GM10847 (cell line): ENCODE data around the gene CUX1.

Experiments used
- POLR2A ChIP-seq: IDR thresholded peaks from 2 replicates; pipeline ENCODE4 v1.6.1; 2011; ENCODE audit not compliant: insufficient read length; ENCODE audit errors: extremely low read depth

Gene CUX1

GRCh38 chr7:102306916-102307677, 489.7 kb downstream of the CUX1 start:
- TF ChIP-seq POLR2A = peak; percentile 41

DNA sequence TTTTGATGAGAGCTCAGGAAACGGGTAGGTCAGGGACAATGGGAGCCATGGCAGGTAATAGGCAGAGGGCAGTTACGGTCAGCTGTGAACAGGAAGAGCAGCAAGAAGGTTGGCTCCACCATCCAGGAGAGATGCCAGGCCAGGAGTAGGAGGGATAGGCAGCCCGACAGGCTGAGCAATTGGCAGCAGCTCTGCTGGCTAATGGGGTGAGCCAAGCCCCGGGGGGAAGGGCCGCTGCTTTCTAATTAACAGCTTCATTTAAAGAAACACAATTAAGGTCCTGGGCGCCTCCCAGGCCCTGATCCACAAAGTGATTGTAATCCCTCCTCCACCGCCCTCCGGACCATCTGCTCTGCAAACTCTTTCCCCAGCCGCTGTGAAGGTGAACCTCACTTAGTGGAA, 493.0 kb downstream of the CUX1 start:
- TF ChIP-seq POLR2A = no peak

DNA sequence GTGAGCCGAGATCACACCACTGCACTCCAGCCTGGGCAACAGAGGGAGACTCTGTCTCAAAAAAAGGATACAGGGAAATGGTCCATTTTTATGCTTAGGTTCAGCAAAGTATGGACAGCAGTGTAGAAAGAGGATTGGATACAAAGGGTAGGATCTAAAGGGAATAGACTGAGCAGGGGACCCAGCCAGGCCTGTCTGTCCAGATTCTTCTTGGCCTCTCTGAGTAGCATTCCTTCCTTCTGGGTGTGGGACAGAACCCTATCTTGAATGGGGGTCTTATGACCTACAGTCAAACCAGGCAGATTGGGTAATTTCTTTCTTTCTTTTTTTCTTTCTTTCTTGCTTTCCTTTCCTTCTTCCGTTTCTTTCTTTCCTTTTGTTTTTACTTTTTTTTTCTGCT, 494.9 kb downstream of the CUX1 start:
- TF ChIP-seq POLR2A = no peak

GRCh38 chr7:102313997-102314780, 496.8 kb downstream of the CUX1 start:
- no peak for TF ChIP-seq POLR2A

DNA sequence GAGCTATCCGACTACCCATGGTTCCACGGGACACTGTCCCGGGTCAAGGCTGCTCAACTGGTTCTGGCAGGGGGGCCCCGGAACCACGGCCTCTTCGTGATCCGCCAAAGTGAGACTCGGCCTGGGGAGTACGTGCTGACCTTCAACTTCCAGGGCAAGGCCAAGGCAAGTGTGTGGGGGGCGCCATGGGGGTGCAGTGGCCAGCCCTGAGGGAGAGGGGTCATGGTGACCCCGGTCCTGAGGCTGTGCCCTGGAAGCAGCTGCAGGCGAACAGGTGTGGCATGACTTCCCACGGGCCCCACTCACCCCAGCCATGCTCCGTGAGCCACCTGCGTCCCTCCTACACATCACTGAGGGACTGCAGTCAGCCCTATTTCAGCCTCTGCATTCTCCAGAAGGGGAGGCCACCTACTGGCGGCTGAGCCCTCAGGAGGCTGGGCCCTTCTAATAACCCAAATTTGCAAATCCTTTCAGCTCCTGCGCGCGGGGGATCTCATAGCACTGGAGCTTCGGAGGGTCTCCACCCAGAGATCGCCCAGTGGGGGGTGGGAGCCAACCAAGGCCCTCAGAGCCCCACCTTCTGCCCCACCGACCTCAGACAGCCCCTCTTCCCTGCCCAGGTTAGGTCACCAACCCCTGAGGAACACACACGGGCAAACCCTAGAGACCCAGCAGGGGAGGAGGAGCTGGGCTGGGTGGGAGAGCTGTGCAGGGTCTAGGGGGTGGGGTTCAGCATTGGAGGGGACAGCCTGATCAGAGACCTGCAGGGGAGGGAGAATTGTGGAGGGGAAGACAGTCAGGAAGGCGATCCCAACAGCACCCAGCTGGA, 500.0 kb downstream of the CUX1 start:
- no peak for TF ChIP-seq POLR2A

- no peak for TF ChIP-seq POLR2A
Observed at GRCh38 chr7:102318482-102318971, 501.1 kb downstream of the CUX1 start.

GRCh38 chr7:102319671-102320070, 502.2 kb downstream of the CUX1 start:
- TF ChIP-seq POLR2A = no peak

DNA sequence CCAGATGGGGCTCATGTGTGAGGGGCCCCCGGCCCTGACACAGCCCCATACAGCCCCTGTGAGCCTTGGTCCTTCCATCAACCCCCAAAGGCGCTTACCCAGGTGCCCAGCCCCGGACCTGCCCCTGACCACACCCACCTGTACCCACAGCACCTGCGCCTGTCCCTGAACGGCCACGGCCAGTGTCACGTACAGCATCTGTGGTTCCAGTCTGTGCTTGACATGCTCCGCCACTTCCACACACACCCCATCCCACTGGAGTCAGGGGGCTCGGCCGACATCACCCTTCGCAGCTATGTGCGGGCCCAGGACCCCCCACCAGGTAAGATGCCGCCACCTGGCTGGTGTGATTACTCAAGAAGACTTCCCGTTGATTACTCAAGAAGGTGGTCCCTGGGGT, 502.8 kb downstream of the CUX1 start:
- no peak for TF ChIP-seq POLR2A

GRCh38 chr7:102320601-102321350, 503.4 kb downstream of the CUX1 start:
- TF ChIP-seq POLR2A = no peak

- TF ChIP-seq POLR2A = no peak
Observed at GRCh38 chr7:102321351-102322201, 504.1 kb downstream of the CUX1 start.

DNA sequence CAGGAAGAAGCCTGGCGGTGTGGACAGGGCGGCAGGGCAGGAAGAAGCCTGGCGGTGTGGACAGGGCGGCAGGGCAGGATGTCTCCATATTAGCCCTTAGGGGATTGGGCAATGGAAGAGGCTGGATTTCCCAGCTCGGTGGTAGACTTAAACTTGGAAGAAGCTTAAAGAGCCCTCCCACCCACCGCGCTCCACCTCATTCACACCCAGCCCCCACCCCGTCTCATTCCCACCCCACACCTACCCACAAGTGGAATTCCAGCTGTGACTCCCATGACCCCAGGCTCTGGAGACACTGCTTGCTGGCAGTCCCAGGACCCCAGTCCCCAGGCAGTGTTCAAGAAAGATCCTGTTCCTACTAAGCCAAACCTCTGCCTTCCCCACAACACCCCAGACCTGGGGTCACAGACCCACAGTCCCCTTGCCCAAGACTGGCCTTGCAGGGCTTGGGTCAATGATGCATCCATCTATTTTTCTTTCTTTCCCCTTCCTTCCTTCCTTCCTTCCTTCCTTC, 504.8 kb downstream of the CUX1 start:
- TF ChIP-seq POLR2A = no peak

GRCh38 chr7:102323914-102324195, 506.4 kb downstream of the CUX1 start:
- no peak for TF ChIP-seq POLR2A

DNA sequence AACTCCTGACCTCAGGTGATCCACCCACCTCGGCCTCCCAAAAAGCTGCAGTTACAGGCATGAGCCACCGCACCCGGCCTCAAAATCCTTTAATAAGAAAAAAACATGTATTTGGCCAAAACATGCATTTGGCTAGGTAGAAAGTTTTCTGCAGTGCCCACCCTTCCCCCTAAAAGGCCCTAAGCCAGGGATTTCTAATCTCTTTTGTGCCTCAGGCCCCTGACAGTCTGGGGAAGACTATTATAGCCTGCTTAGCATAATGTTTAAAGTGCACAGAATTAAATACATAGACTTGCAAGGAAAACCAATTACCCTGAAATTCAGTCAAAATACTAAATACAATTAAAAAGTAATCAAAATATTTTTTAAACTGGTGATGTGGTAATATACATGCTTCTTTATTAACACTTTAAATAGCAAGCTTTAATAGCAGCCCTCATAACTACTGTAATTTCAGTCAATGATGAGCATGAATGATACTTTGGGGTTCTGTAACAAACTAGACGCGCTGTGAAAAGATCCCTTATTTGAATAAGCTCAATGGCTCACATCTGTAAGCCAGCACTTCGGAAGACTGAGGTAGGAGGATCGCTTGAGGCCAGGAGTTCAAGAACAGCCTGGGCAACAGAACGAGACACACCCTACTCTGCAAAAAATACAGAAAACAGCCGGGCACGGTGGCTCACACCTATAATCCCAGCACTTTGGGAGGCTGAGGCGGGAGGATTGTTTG, 508.9 kb downstream of the CUX1 start:
- no peak for TF ChIP-seq POLR2A
